WTC11 (cell line): Measurements from ENCODE around the gene FHIT. TPM values are rescaled to one million over a fixed set of nuclear protein-coding genes. Genes with fewer than 3 reads are reported as not detected.

ENCODE experiments used
- ATAC-seq: fragments of 200-7000 bp; cut with Tn5 transposase; 2 replicates; pipeline ENCODE4 v1.10.0; 2021; ENCODE audit warnings: mild to moderate bottlenecking, moderate library complexity
- CTCF ChIA-PET: fragments of 300-600 bp; sonication (Branson Sonifier 250); formaldehyde crosslinking; loops from one replicate; lab custom pipeline; 2021; ENCODE audit warnings: antibody characterized with exemption; lab: Charles Lee
- POLR2A ChIA-PET: fragments of 350-600 bp; sonication (Branson Sonifier 250); formaldehyde crosslinking; loops from one replicate; lab custom pipeline; 2021; ENCODE audit warnings: antibody characterized with exemption; lab: Charles Lee
- DNase-seq: peaks from one replicate; pipeline ENCODE4 v3.0.0; 2021; ENCODE audit warnings: low spot score
- H3K27ac Mint-ChIP-seq: 2 replicates; pipeline ENCODE4 v1.8.0; 2021; ENCODE audit warnings: mixed read lengths
- H3K27me3 Mint-ChIP-seq: 2 replicates; pipeline ENCODE4 v1.8.0; 2021; ENCODE audit warnings: low read depth, mild to moderate bottlenecking, moderate library complexity, mixed read lengths
- H3K36me3 Mint-ChIP-seq: 2 replicates; pipeline ENCODE4 v1.8.0; 2021; ENCODE audit warnings: mixed read lengths
- H3K4me1 Mint-ChIP-seq: 2 replicates; pipeline ENCODE4 v1.8.0; 2022; ENCODE audit warnings: mixed read lengths
- H3K4me3 Mint-ChIP-seq: 2 replicates; pipeline ENCODE4 v1.8.0; 2021; ENCODE audit warnings: mild to moderate bottlenecking, moderate library complexity, mixed read lengths
- H3K9me3 Mint-ChIP-seq: 2 replicates; pipeline ENCODE4 v1.8.0; 2021; ENCODE audit warnings: mixed read lengths
- ELF4 ChIP-seq: sonication (generic); formaldehyde crosslinking; IDR thresholded peaks from 2 replicates; pipeline ENCODE4 v1.8.1; 2022; ENCODE audit warnings: low read depth, mild to moderate bottlenecking, moderate library complexity, missing genetic modification reagents
- ESRRA ChIP-seq: sonication (generic); formaldehyde crosslinking; IDR thresholded peaks from 2 replicates; pipeline ENCODE4 v1.8.1; 2022; ENCODE audit warnings: mild to moderate bottlenecking, missing genetic modification reagents, borderline replicate concordance
- ETV6 ChIP-seq: sonication (generic); formaldehyde crosslinking; IDR thresholded peaks from 2 replicates; pipeline ENCODE4 v1.8.1; 2022; ENCODE audit warnings: mild to moderate bottlenecking, missing genetic modification reagents
- FOXJ3 ChIP-seq: sonication (generic); formaldehyde crosslinking; IDR thresholded peaks from 2 replicates; pipeline ENCODE4 v1.9.0; 2021; ENCODE audit warnings: missing genetic modification reagents, mild to moderate bottlenecking, borderline replicate concordance
- FOXP1 ChIP-seq: sonication (generic); formaldehyde crosslinking; IDR thresholded peaks from 2 replicates; pipeline ENCODE4 v1.8.0; 2022; ENCODE audit warnings: missing genetic modification reagents, mild to moderate bottlenecking, moderate library complexity, borderline replicate concordance
- IRF2 ChIP-seq: sonication (generic); formaldehyde crosslinking; IDR thresholded peaks from 2 replicates; pipeline ENCODE4 v1.8.0; 2022; ENCODE audit warnings: low read depth, missing genetic modification reagents, borderline replicate concordance
- JUN ChIP-seq: sonication (generic); formaldehyde crosslinking; IDR thresholded peaks from 2 replicates; pipeline ENCODE4 v1.8.0; 2023; ENCODE audit warnings: mild to moderate bottlenecking, missing genetic modification reagents
- MXD4 ChIP-seq: fragments of 250-450 bp; sonication (Bioruptor Pico); IDR thresholded peaks from 2 replicates; pipeline ENCODE4 v1.8.0; 2021; ENCODE audit warnings: mild to moderate bottlenecking, moderate library complexity, borderline replicate concordance
- RELA ChIP-seq: sonication (generic); formaldehyde crosslinking; IDR thresholded peaks from 2 replicates; pipeline ENCODE4 v1.8.1; 2022; ENCODE audit warnings: missing genetic modification reagents, mild to moderate bottlenecking, borderline replicate concordance
- TEAD1 ChIP-seq: sonication (generic); formaldehyde crosslinking; IDR thresholded peaks from 2 replicates; pipeline ENCODE4 v1.8.0; 2022; ENCODE audit warnings: mild to moderate bottlenecking, missing genetic modification reagents
- TP53 ChIP-seq: sonication (generic); formaldehyde crosslinking; IDR thresholded peaks from 2 replicates; pipeline ENCODE4 v1.8.1; 2023; ENCODE audit warnings: mild to moderate bottlenecking, missing genetic modification reagents
- ZBTB21 ChIP-seq: sonication (generic); formaldehyde crosslinking; IDR thresholded peaks from 2 replicates; pipeline ENCODE4 v1.8.1; 2023; ENCODE audit warnings: mild to moderate bottlenecking, missing genetic modification reagents, borderline replicate concordance
- ZNF121 ChIP-seq: sonication (generic); formaldehyde crosslinking; IDR thresholded peaks from 2 replicates; pipeline ENCODE4 v1.8.0; 2023; ENCODE audit warnings: missing genetic modification reagents
- ZNF232 ChIP-seq: sonication (generic); formaldehyde crosslinking; IDR thresholded peaks from 2 replicates; pipeline ENCODE4 v1.8.0; 2022; ENCODE audit warnings: mild to moderate bottlenecking, missing genetic modification reagents
- ZNF263 ChIP-seq: sonication (generic); formaldehyde crosslinking; IDR thresholded peaks from 2 replicates; pipeline ENCODE4 v1.8.1; 2022; ENCODE audit warnings: low read depth, mild to moderate bottlenecking, moderate library complexity, missing genetic modification reagents
- total RNA-seq: library from RNA; stranded (reverse); gene quantifications from 3 replicates; pipeline ENCODE4 v1.2.3, GENCODE V29; 2021
- TF ChIP-seq, protein P1 (sequence below): sonication (generic); formaldehyde crosslinking; IDR thresholded peaks from 2 replicates; pipeline ENCODE4 v1.8.1; 2023; ENCODE audit warnings: mild to moderate bottlenecking, missing genetic modification reagents, borderline replicate concordance
- TF ChIP-seq, protein P2 (sequence below): sonication (generic); formaldehyde crosslinking; IDR thresholded peaks from 2 replicates; pipeline ENCODE4 v1.8.0; 2022; ENCODE audit warnings: mild to moderate bottlenecking, missing genetic modification reagents
- TF ChIP-seq, protein P3 (sequence below): sonication (generic); formaldehyde crosslinking; IDR thresholded peaks from 2 replicates; pipeline ENCODE4 v1.8.0; 2022; ENCODE audit warnings: mild to moderate bottlenecking, missing genetic modification reagents
- TF ChIP-seq, protein P4 (sequence below): sonication (generic); formaldehyde crosslinking; IDR thresholded peaks from 2 replicates; pipeline ENCODE4 v1.8.1; 2022; ENCODE audit warnings: mild to moderate bottlenecking, moderate library complexity, missing genetic modification reagents
- TF ChIP-seq, protein P5 (sequence below): fragments of 250-450 bp; sonication (Bioruptor Pico); IDR thresholded peaks from 2 replicates; pipeline ENCODE4 v1.9.0; 2021; ENCODE audit warnings: mild to moderate bottlenecking
- TF ChIP-seq, protein P6 (sequence below): fragments of 250-450 bp; sonication (Bioruptor Pico); IDR thresholded peaks from 2 replicates; pipeline ENCODE4 v1.8.0; 2021; ENCODE audit warnings: mild to moderate bottlenecking
- TF ChIP-seq, protein P7 (sequence below): sonication (generic); formaldehyde crosslinking; conservative IDR thresholded peaks from 2 replicates; pipeline ENCODE4 v1.8.1; 2022; ENCODE audit warnings: mild to moderate bottlenecking, missing genetic modification reagents

FHIT gene
- total RNA-seq, 1 experiment from 2014 or later, result 2.6 TPM

DNA sequence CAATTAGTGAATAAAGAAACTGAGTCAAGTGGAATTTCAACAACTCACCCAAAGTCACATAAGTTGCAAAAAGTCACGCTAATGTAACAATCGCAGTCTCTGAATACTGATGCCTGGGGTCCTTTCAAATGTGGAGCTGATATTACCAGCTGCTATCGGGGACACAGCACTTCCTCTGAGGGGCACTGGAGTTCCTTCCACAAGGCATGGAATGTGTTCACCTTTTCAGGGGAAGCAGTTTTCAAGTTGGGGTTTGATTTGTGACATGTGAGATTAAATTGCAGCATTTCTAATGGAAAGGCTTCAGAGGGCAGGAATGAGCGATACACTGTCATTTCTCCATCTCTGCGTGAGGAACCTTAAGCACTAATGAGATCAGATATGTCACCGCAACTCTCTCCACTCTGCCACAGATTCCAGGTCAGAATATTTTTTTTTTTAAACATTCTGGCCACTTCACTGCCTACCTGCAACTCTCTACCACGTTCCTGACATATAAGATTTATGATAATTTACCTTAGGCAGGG lies 1394.3 kb downstream of the FHIT start (continued):
- TF ChIP-seq, protein P1, sequence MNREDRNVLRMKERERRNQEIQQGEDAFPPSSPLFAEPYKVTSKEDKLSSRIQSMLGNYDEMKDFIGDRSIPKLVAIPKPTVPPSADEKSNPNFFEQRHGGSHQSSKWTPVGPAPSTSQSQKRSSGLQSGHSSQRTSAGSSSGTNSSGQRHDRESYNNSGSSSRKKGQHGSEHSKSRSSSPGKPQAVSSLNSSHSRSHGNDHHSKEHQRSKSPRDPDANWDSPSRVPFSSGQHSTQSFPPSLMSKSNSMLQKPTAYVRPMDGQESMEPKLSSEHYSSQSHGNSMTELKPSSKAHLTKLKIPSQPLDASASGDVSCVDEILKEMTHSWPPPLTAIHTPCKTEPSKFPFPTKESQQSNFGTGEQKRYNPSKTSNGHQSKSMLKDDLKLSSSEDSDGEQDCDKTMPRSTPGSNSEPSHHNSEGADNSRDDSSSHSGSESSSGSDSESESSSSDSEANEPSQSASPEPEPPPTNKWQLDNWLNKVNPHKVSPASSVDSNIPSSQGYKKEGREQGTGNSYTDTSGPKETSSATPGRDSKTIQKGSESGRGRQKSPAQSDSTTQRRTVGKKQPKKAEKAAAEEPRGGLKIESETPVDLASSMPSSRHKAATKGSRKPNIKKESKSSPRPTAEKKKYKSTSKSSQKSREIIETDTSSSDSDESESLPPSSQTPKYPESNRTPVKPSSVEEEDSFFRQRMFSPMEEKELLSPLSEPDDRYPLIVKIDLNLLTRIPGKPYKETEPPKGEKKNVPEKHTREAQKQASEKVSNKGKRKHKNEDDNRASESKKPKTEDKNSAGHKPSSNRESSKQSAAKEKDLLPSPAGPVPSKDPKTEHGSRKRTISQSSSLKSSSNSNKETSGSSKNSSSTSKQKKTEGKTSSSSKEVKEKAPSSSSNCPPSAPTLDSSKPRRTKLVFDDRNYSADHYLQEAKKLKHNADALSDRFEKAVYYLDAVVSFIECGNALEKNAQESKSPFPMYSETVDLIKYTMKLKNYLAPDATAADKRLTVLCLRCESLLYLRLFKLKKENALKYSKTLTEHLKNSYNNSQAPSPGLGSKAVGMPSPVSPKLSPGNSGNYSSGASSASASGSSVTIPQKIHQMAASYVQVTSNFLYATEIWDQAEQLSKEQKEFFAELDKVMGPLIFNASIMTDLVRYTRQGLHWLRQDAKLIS (CRISPR knock-in tag), result no peak
- TF ChIP-seq ESRRA (CRISPR knock-in tag), result no peak
- no peak for TF ChIP-seq ELF4 (CRISPR knock-in tag)
- TF ChIP-seq ZNF121 (CRISPR knock-in tag), result no peak
- TF ChIP-seq, all 79 proteins: peak for 0

DNA sequence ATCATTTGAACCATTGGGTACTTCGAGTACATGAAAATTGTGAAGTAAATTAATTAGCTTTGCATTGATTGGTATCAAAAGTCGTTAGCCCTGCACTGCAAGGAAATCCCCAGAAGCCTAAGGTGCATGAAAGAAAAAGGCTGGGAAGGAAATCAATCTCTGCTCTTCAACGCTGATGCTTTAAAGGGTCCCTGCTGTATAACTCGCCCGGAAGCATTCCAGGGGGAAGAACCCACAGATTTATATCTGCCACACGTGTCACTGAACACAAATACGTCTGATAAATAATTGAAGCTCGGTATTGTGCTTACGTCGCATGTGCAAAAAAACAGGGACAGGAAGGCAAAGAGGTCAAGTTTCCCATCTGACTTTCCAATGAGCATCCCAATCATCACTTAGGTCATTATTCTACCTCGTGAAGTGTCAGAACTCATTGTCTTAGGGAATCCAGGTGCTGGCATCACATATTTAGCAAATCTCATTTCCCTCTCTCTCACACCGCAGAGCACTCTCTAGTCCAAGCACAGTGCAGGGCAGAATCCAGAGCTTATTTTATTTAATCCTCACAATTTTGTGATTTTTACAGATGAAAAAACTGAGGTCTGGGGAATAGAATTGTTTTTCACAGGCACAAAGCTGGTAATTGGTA lies 1397.1 kb downstream of the FHIT start:
- peaks cover 5% of the 10 kb centered on the region for H3K4me1 Mint-ChIP-seq
- CTCF ChIA-PET, result interaction anchor here (1.4 kb wide), 1 partner anchor 541 kb away, joined by 4 read pairs; no protein-coding TSS in a partner anchor
- ATAC-seq (no peak), DNase-seq (no peak)
- no peaks in the 10 kb centered on the region for H3K36me3 Mint-ChIP-seq
- H3K4me3 Mint-ChIP-seq, result no peak overlapping the region
- no peaks in the 10 kb centered on the region for H3K9me3 Mint-ChIP-seq
- TF ChIP-seq TEAD1 (CRISPR knock-in tag) (no peak), ETV6 (no peak), MXD4 (CRISPR knock-in tag) (no peak)
- H3K27me3 Mint-ChIP-seq, result no peaks in the 10 kb centered on the region
- POLR2A ChIA-PET, result no interaction called here
- no peak overlapping the region for H3K27ac Mint-ChIP-seq

DNA sequence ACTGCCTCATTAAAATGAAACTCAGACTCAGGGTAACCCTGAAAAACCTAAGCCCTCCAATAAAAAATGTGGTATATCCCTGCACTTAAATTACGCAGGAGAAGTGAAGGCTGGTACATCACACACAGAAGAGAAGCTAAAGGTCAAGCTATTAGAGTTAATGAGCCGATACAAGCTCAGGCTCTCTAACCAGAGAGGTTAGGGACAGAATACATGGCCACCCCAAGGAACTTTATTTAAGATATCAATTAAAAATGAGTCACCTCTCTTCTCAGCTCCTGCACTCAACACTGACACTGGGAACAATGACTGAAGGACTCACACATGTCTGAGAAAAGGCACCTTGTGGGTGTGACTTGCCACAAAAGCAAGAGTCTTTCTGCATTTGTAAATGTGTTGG lies 1400.8 kb downstream of the FHIT start:
- no peak overlapping the region for H3K27ac Mint-ChIP-seq
- no peaks in the 10 kb centered on the region for H3K27me3 Mint-ChIP-seq
- peaks cover 11% of the 10 kb centered on the region for H3K9me3 Mint-ChIP-seq
- DNase-seq (no peak), ATAC-seq (no peak)
- CTCF ChIA-PET, result interaction anchor here (1.8 kb wide), 1 partner anchor 537 kb away, joined by 4 read pairs; no protein-coding TSS in a partner anchor
- no peak overlapping the region for H3K4me3 Mint-ChIP-seq
- TF ChIP-seq, protein P2, sequence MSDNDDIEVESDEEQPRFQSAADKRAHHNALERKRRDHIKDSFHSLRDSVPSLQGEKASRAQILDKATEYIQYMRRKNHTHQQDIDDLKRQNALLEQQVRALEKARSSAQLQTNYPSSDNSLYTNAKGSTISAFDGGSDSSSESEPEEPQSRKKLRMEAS (CRISPR knock-in tag), result no peak
- TF ChIP-seq, all 79 proteins: peak for 0
- H3K36me3 Mint-ChIP-seq, result peaks cover 4% of the 10 kb centered on the region; the same call in 1 of the 2 replicates
- POLR2A ChIA-PET, result no interaction called here
- no peaks in the 10 kb centered on the region for H3K4me1 Mint-ChIP-seq

DNA sequence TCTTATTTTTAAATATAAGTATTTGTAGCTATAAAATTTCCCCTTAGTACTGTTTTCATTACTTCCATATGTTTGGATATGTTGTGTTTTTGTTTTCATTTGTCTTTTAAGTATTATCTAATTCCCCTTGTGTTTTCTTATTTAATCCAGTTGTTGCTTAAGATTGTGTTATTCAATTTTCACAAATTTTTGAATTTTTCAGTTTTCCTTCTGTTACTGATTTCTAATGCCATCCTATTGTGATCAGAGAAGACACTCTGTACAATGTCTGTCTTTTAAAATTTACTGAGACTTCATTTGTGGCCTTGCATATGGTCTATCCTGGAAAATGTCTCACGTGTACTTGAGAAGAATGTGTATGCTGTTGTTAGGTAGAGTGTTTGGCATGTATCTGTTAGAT lies 1405.9 kb downstream of the FHIT start:
- H3K4me3 Mint-ChIP-seq, result no peak overlapping the region
- H3K4me1 Mint-ChIP-seq, result no peaks in the 10 kb centered on the region
- ATAC-seq (no peak), DNase-seq (no peak)
- POLR2A ChIA-PET, result no interaction called here
- CTCF ChIA-PET, result interaction anchor here (0.7 kb wide), 1 partner anchor 12 kb away, joined by 3 read pairs; no protein-coding TSS in a partner anchor
- H3K36me3 Mint-ChIP-seq, result peaks cover 4% of the 10 kb centered on the region; the same call in 1 of the 2 replicates
- H3K27ac Mint-ChIP-seq, result no peak overlapping the region
- H3K27me3 Mint-ChIP-seq, result no peaks in the 10 kb centered on the region
- H3K9me3 Mint-ChIP-seq, result peaks cover 11% of the 10 kb centered on the region
- no peak for TF ChIP-seq ELF4 (CRISPR knock-in tag)
- no peak for TF ChIP-seq ZNF232 (CRISPR knock-in tag)
- TF ChIP-seq, protein P3, sequence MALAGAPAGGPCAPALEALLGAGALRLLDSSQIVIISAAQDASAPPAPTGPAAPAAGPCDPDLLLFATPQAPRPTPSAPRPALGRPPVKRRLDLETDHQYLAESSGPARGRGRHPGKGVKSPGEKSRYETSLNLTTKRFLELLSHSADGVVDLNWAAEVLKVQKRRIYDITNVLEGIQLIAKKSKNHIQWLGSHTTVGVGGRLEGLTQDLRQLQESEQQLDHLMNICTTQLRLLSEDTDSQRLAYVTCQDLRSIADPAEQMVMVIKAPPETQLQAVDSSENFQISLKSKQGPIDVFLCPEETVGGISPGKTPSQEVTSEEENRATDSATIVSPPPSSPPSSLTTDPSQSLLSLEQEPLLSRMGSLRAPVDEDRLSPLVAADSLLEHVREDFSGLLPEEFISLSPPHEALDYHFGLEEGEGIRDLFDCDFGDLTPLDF, result no peak
- TF ChIP-seq IRF2 (CRISPR knock-in tag), result no peak
- TF ChIP-seq, protein P4, sequence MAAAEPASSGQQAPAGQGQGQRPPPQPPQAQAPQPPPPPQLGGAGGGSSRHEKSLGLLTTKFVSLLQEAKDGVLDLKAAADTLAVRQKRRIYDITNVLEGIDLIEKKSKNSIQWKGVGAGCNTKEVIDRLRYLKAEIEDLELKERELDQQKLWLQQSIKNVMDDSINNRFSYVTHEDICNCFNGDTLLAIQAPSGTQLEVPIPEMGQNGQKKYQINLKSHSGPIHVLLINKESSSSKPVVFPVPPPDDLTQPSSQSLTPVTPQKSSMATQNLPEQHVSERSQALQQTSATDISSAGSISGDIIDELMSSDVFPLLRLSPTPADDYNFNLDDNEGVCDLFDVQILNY, result no peak
- TF ChIP-seq RELA, result no peak
- no peak for TF ChIP-seq FOXP1 (CRISPR knock-in tag)
- TF ChIP-seq TP53 (CRISPR knock-in tag), result no peak
- TF ChIP-seq JUN (CRISPR knock-in tag), result no peak
- TF ChIP-seq, protein P5, sequence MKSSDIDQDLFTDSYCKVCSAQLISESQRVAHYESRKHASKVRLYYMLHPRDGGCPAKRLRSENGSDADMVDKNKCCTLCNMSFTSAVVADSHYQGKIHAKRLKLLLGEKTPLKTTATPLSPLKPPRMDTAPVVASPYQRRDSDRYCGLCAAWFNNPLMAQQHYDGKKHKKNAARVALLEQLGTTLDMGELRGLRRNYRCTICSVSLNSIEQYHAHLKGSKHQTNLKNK (CRISPR knock-in tag), result no peak
- TF ChIP-seq, protein P6, sequence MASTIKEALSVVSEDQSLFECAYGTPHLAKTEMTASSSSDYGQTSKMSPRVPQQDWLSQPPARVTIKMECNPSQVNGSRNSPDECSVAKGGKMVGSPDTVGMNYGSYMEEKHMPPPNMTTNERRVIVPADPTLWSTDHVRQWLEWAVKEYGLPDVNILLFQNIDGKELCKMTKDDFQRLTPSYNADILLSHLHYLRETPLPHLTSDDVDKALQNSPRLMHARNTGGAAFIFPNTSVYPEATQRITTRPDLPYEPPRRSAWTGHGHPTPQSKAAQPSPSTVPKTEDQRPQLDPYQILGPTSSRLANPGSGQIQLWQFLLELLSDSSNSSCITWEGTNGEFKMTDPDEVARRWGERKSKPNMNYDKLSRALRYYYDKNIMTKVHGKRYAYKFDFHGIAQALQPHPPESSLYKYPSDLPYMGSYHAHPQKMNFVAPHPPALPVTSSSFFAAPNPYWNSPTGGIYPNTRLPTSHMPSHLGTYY, result no peak
- no peak for TF ChIP-seq ZBTB21 (CRISPR knock-in tag)
- TF ChIP-seq FOXJ3, result no peak
- TF ChIP-seq, protein P7, sequence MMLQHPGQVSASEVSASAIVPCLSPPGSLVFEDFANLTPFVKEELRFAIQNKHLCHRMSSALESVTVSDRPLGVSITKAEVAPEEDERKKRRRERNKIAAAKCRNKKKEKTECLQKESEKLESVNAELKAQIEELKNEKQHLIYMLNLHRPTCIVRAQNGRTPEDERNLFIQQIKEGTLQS, result no peak
- TF ChIP-seq ZNF263 (CRISPR knock-in tag), result no peak
